K562 (cell line): Measurements from ENCODE around the gene CARD9. TPM values are rescaled to one million over a fixed set of nuclear protein-coding genes. Genes with fewer than 3 reads are reported as not detected.

Experiments used
- ATAC-seq: fragments of 200-7000 bp; cut with Tn5 transposase; 3 replicates; pipeline ENCODE4 v1.9.1; 2020; ENCODE audit warnings: moderate library complexity
- BruUV-seq: library from RNA; stranded (reverse); fragments of 400-500 nt; replicated peaks from 2 replicates; lab custom pipeline; 2021; lab: Mats Ljungman, UMichigan
- CTCF ChIA-PET: fragments of 300-600 bp; formaldehyde crosslinking; extraction: SDS; loops from one replicate; lab custom pipeline; 2021; ENCODE audit warnings: low intra/inter-chr PET ratio; lab: Yijun Ruan, JAX
- POLR2A ChIA-PET: fragments of 300-600, 350-650 bp; sonication (Branson Sonifier 250); formaldehyde crosslinking; extraction: SDS; loops from one replicate; lab custom pipeline; 2021; ENCODE audit warnings: antibody characterized with exemption, inconsistent platforms; lab: Yijun Ruan, JAX
- DNase-seq, 4 experiments: peaks; one replicate each; pipeline versions ENCODE4 v3.0.0 to v3.0.0-alpha.2; 2011 to 2018; ENCODE audit warnings: low spot score in 3 of 4, mixed read lengths in 3 of 4; ENCODE audit errors: extremely low read depth in 1 of 4
- FAIRE-seq: peaks from 2 replicates; lab custom pipeline; 2011; peaks lifted over from hg19 to GRCh38; lab: Jason Lieb, UNC
- H2AFZ ChIP-seq: 2 replicates; pipeline ENCODE4 v1.6.0; 2011; ENCODE audit warnings: low read depth, low read length, control low read depth, inconsistent platforms
- H3K27ac ChIP-seq: fragments of 200-600 bp; 3 replicates; pipeline ENCODE4 v1.8.0; 2011; ENCODE audit warnings: low read depth, mild to moderate bottlenecking, control low read depth, inconsistent platforms, low read length, moderate library complexity, mixed read lengths; ENCODE audit errors: extremely low read depth
- H3K27me3 ChIP-seq, 2 experiments: fragments of 300-600 bp in 1 of 2; 2 replicates in 1 of 2; 3 replicates in 1 of 2; pipeline versions ENCODE4 v1.6.0 to v1.8.0; 2011; ENCODE audit warnings: inconsistent platforms in 2 of 2, low read length in 2 of 2, mild to moderate bottlenecking in 1 of 2, mixed read lengths in 1 of 2, moderate library complexity in 1 of 2; ENCODE audit not compliant: control insufficient read depth in 2 of 2, insufficient read depth in 2 of 2
- H3K36me3 ChIP-seq: fragments of 300-600 bp; 3 replicates; pipeline ENCODE4 v1.8.0; 2011; ENCODE audit warnings: mild to moderate bottlenecking, low read length, inconsistent platforms; ENCODE audit not compliant: control insufficient read depth, insufficient read depth
- H3K4me1 ChIP-seq, 2 experiments: fragments of 200-600 bp in 1 of 2; replicated peaks in 1 of 2; 2 replicates in 1 of 2; 3 replicates in 1 of 2; pipeline versions ENCODE4 v1.5.1 to v1.8.0; 2011; ENCODE audit warnings: inconsistent platforms in 2 of 2, low read length in 2 of 2, mild to moderate bottlenecking in 1 of 2, mixed read lengths in 1 of 2, moderate library complexity in 1 of 2; ENCODE audit not compliant: control insufficient read depth in 2 of 2, insufficient read depth in 2 of 2
- H3K4me2 ChIP-seq: 2 replicates; pipeline ENCODE4 v1.6.1; 2011; ENCODE audit warnings: low read length, control low read depth, inconsistent platforms, mixed read lengths; ENCODE audit not compliant: insufficient read depth
- H3K4me3 ChIP-seq: fragments of 200-600 bp; sonication (generic), shearing (Covaris generic); 2 replicates; pipeline ENCODE4 v1.5.1; 2016; ENCODE audit warnings: control low read depth, inconsistent platforms
- H3K79me2 ChIP-seq: fragments of 200-600 bp; 3 replicates; pipeline ENCODE4 v1.8.0; 2011; ENCODE audit warnings: low read length, inconsistent platforms; ENCODE audit not compliant: control insufficient read depth, insufficient read depth
- H3K9ac ChIP-seq, 2 experiments: 2 replicates each; pipeline versions ENCODE4 v1.6.0 to v1.6.1; 2011; ENCODE audit warnings: low read depth in 2 of 2, low read length in 2 of 2, control low read depth in 1 of 2, inconsistent platforms in 1 of 2, mild to moderate bottlenecking in 1 of 2, mixed read lengths in 1 of 2; ENCODE audit not compliant: insufficient read depth in 1 of 2
- H3K9me1 ChIP-seq: one replicate; pipeline ENCODE4 v1.6.0; 2011; ENCODE audit warnings: inconsistent platforms, mild to moderate bottlenecking, low read length, moderate library complexity; ENCODE audit not compliant: control insufficient read depth, insufficient read depth
- H3K9me3 ChIP-seq: replicated peaks from 2 replicates; pipeline ENCODE4 v1.5.1; 2011; ENCODE audit warnings: low read depth, low read length, inconsistent platforms; ENCODE audit not compliant: control insufficient read depth, insufficient read depth
- H4K20me1 ChIP-seq: replicated peaks from 2 replicates; pipeline ENCODE4 v1.6.1; 2011; ENCODE audit warnings: low read length, inconsistent platforms, mixed read lengths; ENCODE audit not compliant: control insufficient read depth, insufficient read depth
- GATAD2B ChIP-seq: fragments of 450-650 bp; IDR thresholded peaks from 2 replicates; pipeline ENCODE4 v1.6.1; 2017; ENCODE audit warnings: mild to moderate bottlenecking, borderline replicate concordance
- HBP1 ChIP-seq: fragments of 450-650 bp; formaldehyde crosslinking; IDR thresholded peaks from 2 replicates; pipeline ENCODE4 v1.4.0; 2022; ENCODE audit warnings: missing genetic modification characterization
- SIRT6 ChIP-seq: IDR thresholded peaks from one replicate; pipeline ENCODE4 v1.6.1; 2012; ENCODE audit warnings: low read depth, mild to moderate bottlenecking, control low read depth, inconsistent platforms, low read length, moderate library complexity
- SMARCE1 ChIP-seq: fragments of 450-650 bp; IDR thresholded peaks from 2 replicates; pipeline ENCODE4 v1.7.1; 2016; ENCODE audit warnings: mild to moderate bottlenecking
- ZNF184 ChIP-seq: sonication (generic); formaldehyde crosslinking; IDR thresholded peaks from 2 replicates; pipeline ENCODE4 v1.5.0; 2020; ENCODE audit warnings: missing genetic modification reagents
- ZNF354B ChIP-seq: fragments of 250-450 bp; sonication (Bioruptor Pico); IDR thresholded peaks from 2 replicates; pipeline ENCODE4 v1.4.0; 2020
- ZNF589 ChIP-seq: fragments of 200-800 bp; sonication (Bioruptor generic); IDR thresholded peaks from 2 replicates; pipeline ENCODE4 v1.6.1; 2016; ENCODE audit warnings: low read depth, missing genetic modification characterization, missing compliant biosample characterization
- WGBS: fragments of 100-300 bp; shearing (Covaris generic); methylation state at CpG from one replicate; pipeline ENCODE4 v1.1.6; 2016; ENCODE audit warnings: low coverage, mixed read lengths; ENCODE audit not compliant: insufficient coverage; ENCODE audit errors: missing lambda C conversion rate; 5-methylcytosine and 5-hydroxymethylcytosine counted together
- in situ Hi-C: fragments of 300-500 bp; cut with MboI; formaldehyde crosslinking; loops from 4 replicates; pipeline ENCODE4 v1.15.0; 2018; ENCODE audit warnings: inconsistent platforms, mixed read lengths
- intact Hi-C: fragments of 100-400 bp; cut with micrococcal nuclease; formaldehyde crosslinking; loops from 2 replicates; pipeline ENCODE4 v1.14.2; 2022
- polyA plus RNA-seq, 8 experiments: library from polyadenylated mRNA; depleted of rRNA in 4 of 8; stranded (reverse) in 5 of 8; unstranded in 3 of 8; fragments of >200 nt; fragmentation: Nextera tagmentation in 2 of 8; fragmentation: Illumina TruSeq in 1 of 8; extraction: Ambion mirVana in 2 of 8; extraction: Trizol in 1 of 8; gene quantifications; 2 replicates each; pipeline versions ENCODE4 v1.2.1 to v1.2.3, GENCODE V29; 2011 to 2014; ENCODE audit warnings: inconsistent platforms in 1 of 8, missing spikeins in 1 of 8
- total RNA-seq, 7 experiments: library from RNA; depleted of rRNA in 6 of 7; stranded (reverse); fragments of >200 nt in 6 of 7; fragmentation: Illumina TruSeq in 2 of 7; extraction: Trizol in 2 of 7; gene quantifications; 2 replicates each; pipeline versions ENCODE4 v1.2.1 to v1.2.3, GENCODE V29; 2011 to 2021; ENCODE audit warnings: low replicate concordance in 1 of 7

CARD9 gene
- total and polyA plus RNA-seq, 9 of the 15 experiments (the other 6 are each of a cell fraction or from before 2014, with no cell fraction given) = 1.7 to 53.0 (median 9.7) TPM

- Histone ChIP-seq H3K27me3 (no peaks in the 10 kb centered on the region), H3K4me1 (peaks cover 0 to 20% of the 10 kb centered on the region in 2 experiments; a peak in 2 of 5 replicates), H3K9me3 (no peaks in the 10 kb centered on the region), H3K9ac (peak overlapping the region in 1 of 2 experiments; percentile 13; a peak in 1 of 4 replicates), H3K9me1 (no peaks in the 10 kb centered on the region), H4K20me1 (no peaks in the 10 kb centered on the region), H2AFZ (no peak overlapping the region), H3K79me2 (peaks cover 2% of the 10 kb centered on the region; the same call in 2 of the 3 replicates), H3K4me2 (no peak overlapping the region), H3K36me3 (peaks cover 94% of the 10 kb centered on the region), H3K4me3 (no peak overlapping the region), H3K27ac (no peak overlapping the region)
- in situ Hi-C loops = no loop called here
- ATAC-seq = no peak
- TF ChIP-seq HBP1 (CRISPR knock-in tag) (no peak), SMARCE1 (no peak), SIRT6 (no peak), ZNF354B (CRISPR knock-in tag) (no peak), GATAD2B (no peak), ZNF184 (no peak), ZNF589 (CRISPR knock-in tag) (no peak)
- intact Hi-C loops = no loop called here
- no peak for FAIRE-seq
- 94% methylated on average over 13 of the region's 21 CpGs for WGBS
- no TSS peak for BruUV-seq
- ChIA-PET CTCF (no interaction called here), POLR2A (interaction anchor here (3.3 kb wide), 1 partner anchor 17 kb away, joined by 8 read pairs; the partner anchor contains the start of genes ENTR1 and PMPCA)
- no peak for DNase-seq
These were observed 19.3 kb upstream of the CARD9 start for GRCh38 chr9:136392538-136393449.
